PC-9 (cell line): ENCODE measurements around the gene DOCK1. TPM values are rescaled to one million over a fixed set of nuclear protein-coding genes. Genes with fewer than 3 reads are reported as not detected.

Source experiments
- BruUV-seq: library from RNA; stranded (reverse); fragments of 400-500 nt; replicated peaks from 2 replicates; lab custom pipeline; 2021; lab: Mats Ljungman, UMichigan
- CTCF ChIA-PET: fragments of 300-600 bp; sonication (Branson Sonifier 250); formaldehyde crosslinking; loops from one replicate; lab custom pipeline; 2022; ENCODE audit warnings: antibody characterized with exemption; lab: Charles Lee
- POLR2A ChIA-PET: fragments of 300-600 bp; sonication (Branson Sonifier 250); formaldehyde crosslinking; loops from one replicate; lab custom pipeline; 2022; ENCODE audit warnings: antibody characterized with exemption; ENCODE audit not compliant: unreplicated experiment; lab: Charles Lee
- DNase-seq, 2 experiments: peaks; one replicate each; pipeline versions ENCODE4 v3.0.0 to v3.0.0-alpha.2; 2015 to 2022; ENCODE audit warnings: mixed read lengths in 1 of 2
- H2AFZ ChIP-seq: fragments of 200-600 bp; sonication (generic); 2 replicates; pipeline ENCODE4 v1.8.1; 2017; ENCODE audit warnings: antibody characterized with exemption
- H3F3A ChIP-seq: fragments of 200-600 bp; sonication (generic); 2 replicates; pipeline ENCODE4 v1.8.1; 2017; ENCODE audit warnings: antibody characterized with exemption, mild to moderate bottlenecking, low read depth; ENCODE audit not compliant: insufficient read depth
- H3K27ac ChIP-seq: fragments of 200-600 bp; sonication (generic); 2 replicates; pipeline ENCODE4 v1.6.1; 2016; ENCODE audit warnings: mixed run types
- H3K27me3 ChIP-seq: fragments of 200-600 bp; sonication (generic); 2 replicates; pipeline ENCODE4 v1.6.1; 2016; ENCODE audit warnings: low read depth, mixed run types; ENCODE audit not compliant: insufficient read depth
- H3K36me3 ChIP-seq: fragments of 200-600 bp; sonication (generic); 2 replicates; pipeline ENCODE4 v1.6.1; 2016; ENCODE audit warnings: low read depth, mixed run types
- H3K4me1 ChIP-seq: fragments of 200-600 bp; sonication (generic); replicated peaks from 2 replicates; pipeline ENCODE4 v1.6.1; 2016; ENCODE audit warnings: mixed run types; ENCODE audit not compliant: insufficient read depth
- H3K4me2 ChIP-seq: fragments of 200-600 bp; sonication (generic); 2 replicates; pipeline ENCODE4 v1.6.1; 2017; ENCODE audit warnings: mixed run types
- H3K4me3 ChIP-seq: fragments of 200-600 bp; sonication (generic); 2 replicates; pipeline ENCODE4 v1.6.1; 2016; ENCODE audit warnings: mixed run types
- H3K79me2 ChIP-seq: fragments of 200-600 bp; sonication (generic); 2 replicates; pipeline ENCODE4 v1.6.1; 2017; ENCODE audit warnings: low read depth, mixed run types
- H3K9me2 ChIP-seq: fragments of 200-600 bp; sonication (generic); 2 replicates; pipeline ENCODE4 v1.8.1; 2017; ENCODE audit warnings: mild to moderate bottlenecking; ENCODE audit not compliant: insufficient read depth
- H3K9me3 ChIP-seq: fragments of 200-600 bp; sonication (generic); 2 replicates; pipeline ENCODE4 v1.8.1; 2016; ENCODE audit warnings: low read depth; ENCODE audit not compliant: insufficient read depth
- H4K20me1 ChIP-seq: fragments of 200-600 bp; sonication (generic); 2 replicates; pipeline ENCODE4 v1.8.1; 2017; ENCODE audit not compliant: insufficient read depth
- CTCF ChIP-seq: fragments of 200-600 bp; sonication (generic); conservative IDR thresholded peaks from 2 replicates; pipeline ENCODE4 v1.6.1; 2017; ENCODE audit warnings: mixed run types, antibody characterized with exemption, mild to moderate bottlenecking, moderate library complexity
- EZH2 ChIP-seq: fragments of 200-600 bp; sonication (generic); IDR thresholded peaks from 2 replicates; pipeline ENCODE4 v1.8.0; 2017; ENCODE audit warnings: antibody characterized with exemption, low read depth
- intact Hi-C: fragments of 100-400 bp; cut with micrococcal nuclease; formaldehyde crosslinking; loops from one replicate; pipeline ENCODE4 v1.10.0; 2022; ENCODE audit not compliant: unreplicated experiment
- total RNA-seq: library from RNA; stranded (reverse); gene quantifications from 2 replicates; pipeline ENCODE4 v1.2.3, GENCODE V29; 2021

DOCK1 gene
- total RNA-seq, 1 experiment from 2014 or later = 24.8 TPM

GRCh38 chr10:127200646-127201045 lies 295.4 kb downstream of the DOCK1 start:
- CTCF ChIA-PET = no interaction called here
- intact Hi-C loops = no loop called here
- no TSS peak for BruUV-seq

GRCh38 chr10:127203067-127203466 lies 297.8 kb downstream of the DOCK1 start:
- DNase-seq = no peak
- Histone ChIP-seq H3K36me3 (no peaks in the 10 kb centered on the region), H3K4me2 (no peak overlapping the region), H3K79me2 (no peaks in the 10 kb centered on the region), H3K9me2 (no peaks in the 10 kb centered on the region), H3K27ac (no peak overlapping the region), H4K20me1 (no peaks in the 10 kb centered on the region), H3K4me3 (no peak overlapping the region), H3F3A (no peaks in the 10 kb centered on the region), H3K9me3 (no peaks in the 10 kb centered on the region), H2AFZ (no peak overlapping the region), H3K4me1 (no peaks in the 10 kb centered on the region), H3K27me3 (no peaks in the 10 kb centered on the region)
- intact Hi-C loops = no loop called here
- CTCF ChIA-PET = no interaction called here
- TF ChIP-seq EZH2 (no peak), CTCF (no peak)
- no TSS peak for BruUV-seq
- POLR2A ChIA-PET = no interaction called here

More at GRCh38 chr10:127200646-127201045, 295.4 kb downstream of the DOCK1 start:
- no peak overlapping the region for H3K4me3 ChIP-seq
- H3K4me1 ChIP-seq = no peaks in the 10 kb centered on the region
- no peaks in the 10 kb centered on the region for H3K9me3 ChIP-seq
- no peaks in the 10 kb centered on the region for H4K20me1 ChIP-seq
- no peaks in the 10 kb centered on the region for H3K79me2 ChIP-seq
- TF ChIP-seq EZH2 (no peak), CTCF (no peak)
- no peak for DNase-seq
- H3K4me2 ChIP-seq = no peak overlapping the region
- H3K27ac ChIP-seq = no peak overlapping the region
- H3K9me2 ChIP-seq = no peaks in the 10 kb centered on the region
- POLR2A ChIA-PET = interaction anchor here (0.6 kb wide), 1 partner anchor 9 kb away, joined by 4 read pairs; no protein-coding TSS in a partner anchor
- H3K36me3 ChIP-seq = no peaks in the 10 kb centered on the region
- H2AFZ ChIP-seq = no peak overlapping the region
- H3K27me3 ChIP-seq = no peaks in the 10 kb centered on the region
- H3F3A ChIP-seq = no peaks in the 10 kb centered on the region

- no TSS peak for BruUV-seq
- no peak for DNase-seq
- no peaks in the 10 kb centered on the region for H3K9me3 ChIP-seq
- no peaks in the 10 kb centered on the region for H3F3A ChIP-seq
- no peaks in the 10 kb centered on the region for H3K9me2 ChIP-seq
- no peaks in the 10 kb centered on the region for H3K4me1 ChIP-seq
- no peak overlapping the region for H3K4me2 ChIP-seq
- intact Hi-C loops = no loop called here
- no peaks in the 10 kb centered on the region for H4K20me1 ChIP-seq
- no peaks in the 10 kb centered on the region for H3K27me3 ChIP-seq
- CTCF ChIA-PET = no interaction called here
- H3K36me3 ChIP-seq = no peaks in the 10 kb centered on the region
- no peaks in the 10 kb centered on the region for H3K79me2 ChIP-seq
- POLR2A ChIA-PET = no interaction called here
- TF ChIP-seq EZH2 = no peak
- TF ChIP-seq CTCF = no peak
- no peak overlapping the region for H3K4me3 ChIP-seq
- H2AFZ ChIP-seq = no peak overlapping the region
- H3K27ac ChIP-seq = no peak overlapping the region
Measured at GRCh38 chr10:127207081-127207480, 301.9 kb downstream of the DOCK1 start.
